Natural killer cell treated with Interleukin-12 subunit alpha and Interleukin-12 subunit beta and Interleukin-15 and Interleukin-18, amount 100 ng/mL, for 72 hours (primary cell): ENCODE results near the gene LOXL1. TPM values are rescaled to one million over a fixed set of nuclear protein-coding genes. Genes with fewer than 3 reads are reported as not detected.

Source experiments
- ATAC-seq, 2 donors: fragments of 150-1000 bp; cut with Tn5 transposase in 1 of 2; sonication (Bioruptor Pico), chemical (Tn5 transposase) in 1 of 2; 2 replicates each; pipeline ENCODE4 v1.10.0; 2021
- DNase-seq: peaks from one replicate; pipeline ENCODE4 v3.0.0; 2022; ENCODE audit warnings: low spot score
- H3K27ac Mint-ChIP-seq, 2 donors: 1 replicate in 1 of 2; 2 replicates in 1 of 2; pipeline ENCODE4 v1.8.0; 2022; ENCODE audit warnings: mixed read lengths in 2 of 2, mild to moderate bottlenecking in 1 of 2, moderate library complexity in 1 of 2
- H3K27me3 Mint-ChIP-seq, 2 donors: 1 replicate in 1 of 2; 2 replicates in 1 of 2; pipeline ENCODE4 v1.8.0; 2022; ENCODE audit warnings: mixed read lengths in 2 of 2
- H3K36me3 Mint-ChIP-seq: one replicate; pipeline ENCODE4 v1.8.0; 2022; ENCODE audit warnings: mixed read lengths
- H3K4me1 Mint-ChIP-seq, 2 donors: 1 replicate in 1 of 2; 2 replicates in 1 of 2; pipeline ENCODE4 v1.8.0; 2022; ENCODE audit warnings: low read depth in 2 of 2, mixed read lengths in 2 of 2, mild to moderate bottlenecking in 1 of 2
- H3K4me3 Mint-ChIP-seq: one replicate; pipeline ENCODE4 v1.8.0; 2022; ENCODE audit warnings: mixed read lengths
- H3K9me3 Mint-ChIP-seq: 2 replicates; pipeline ENCODE4 v1.8.0; 2022; ENCODE audit warnings: mixed read lengths
- total RNA-seq, 2 donors: library from RNA; stranded (reverse); gene quantifications; one replicate each; pipeline ENCODE4 v1.2.3, GENCODE V29; 2022

The LOXL1 gene, protein sequence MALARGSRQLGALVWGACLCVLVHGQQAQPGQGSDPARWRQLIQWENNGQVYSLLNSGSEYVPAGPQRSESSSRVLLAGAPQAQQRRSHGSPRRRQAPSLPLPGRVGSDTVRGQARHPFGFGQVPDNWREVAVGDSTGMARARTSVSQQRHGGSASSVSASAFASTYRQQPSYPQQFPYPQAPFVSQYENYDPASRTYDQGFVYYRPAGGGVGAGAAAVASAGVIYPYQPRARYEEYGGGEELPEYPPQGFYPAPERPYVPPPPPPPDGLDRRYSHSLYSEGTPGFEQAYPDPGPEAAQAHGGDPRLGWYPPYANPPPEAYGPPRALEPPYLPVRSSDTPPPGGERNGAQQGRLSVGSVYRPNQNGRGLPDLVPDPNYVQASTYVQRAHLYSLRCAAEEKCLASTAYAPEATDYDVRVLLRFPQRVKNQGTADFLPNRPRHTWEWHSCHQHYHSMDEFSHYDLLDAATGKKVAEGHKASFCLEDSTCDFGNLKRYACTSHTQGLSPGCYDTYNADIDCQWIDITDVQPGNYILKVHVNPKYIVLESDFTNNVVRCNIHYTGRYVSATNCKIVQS
- total RNA-seq = 1 to 10 TPM in 1 of 2 donors, under 1 TPM in 1; 0.36 to 4.3 TPM

DNA sequence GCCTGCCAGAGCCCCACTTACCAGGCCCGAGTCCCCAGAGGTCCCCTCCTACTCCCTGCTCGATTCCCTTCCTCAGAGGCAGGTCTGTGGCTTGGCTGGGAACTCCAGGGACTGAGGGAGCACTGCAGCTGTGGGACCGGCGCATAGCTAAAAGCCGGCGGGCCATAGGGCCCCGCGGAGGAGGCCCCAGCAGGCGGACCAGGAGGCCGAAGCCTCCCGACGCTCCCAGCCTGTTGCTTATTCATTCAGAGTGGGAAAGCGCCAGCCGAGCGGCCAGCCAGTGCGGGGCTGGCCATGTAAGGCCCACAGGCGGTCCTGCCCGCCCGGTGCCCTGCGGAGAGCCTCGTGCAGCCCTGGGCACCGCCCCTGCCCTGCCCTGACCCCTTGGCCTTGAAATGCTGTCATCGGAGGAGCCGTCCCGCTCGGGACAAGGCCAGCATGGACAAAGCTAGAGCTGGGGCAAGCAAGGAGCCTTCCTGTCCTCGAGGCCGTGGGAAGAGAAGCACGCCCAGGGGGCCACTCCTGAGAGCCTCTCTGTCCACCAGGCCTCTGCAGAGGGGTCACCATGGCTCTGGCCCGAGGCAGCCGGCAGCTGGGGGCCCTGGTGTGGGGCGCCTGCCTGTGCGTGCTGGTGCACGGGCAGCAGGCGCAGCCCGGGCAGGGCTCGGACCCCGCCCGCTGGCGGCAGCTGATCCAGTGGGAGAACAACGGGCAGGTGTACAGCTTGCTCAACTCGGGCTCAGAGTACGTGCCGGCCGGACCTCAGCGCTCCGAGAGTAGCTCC lies at the start of gene LOXL1:
Gene LOXL1 (plus strand): TSS at position 244 of the 784 bp plus-strand sequence. CDS start 322 bp downstream, at position 566.
- ATAC-seq (no peak), DNase-seq (peak; percentile 54)
- H3K27me3 Mint-ChIP-seq = peaks cover 0 to 17% of the 10 kb centered on the region in 2 donors
- peaks cover 24 to 40% of the 10 kb centered on the region in 2 donors for H3K4me1 Mint-ChIP-seq
- H3K36me3 Mint-ChIP-seq = no peaks in the 10 kb centered on the region
- peak within 1 kb of the TSS; percentile 18 to 87 for H3K27ac Mint-ChIP-seq
- peak within 1 kb of the TSS; percentile 69 for H3K4me3 Mint-ChIP-seq
- no peaks in the 10 kb centered on the region for H3K9me3 Mint-ChIP-seq

DNA sequence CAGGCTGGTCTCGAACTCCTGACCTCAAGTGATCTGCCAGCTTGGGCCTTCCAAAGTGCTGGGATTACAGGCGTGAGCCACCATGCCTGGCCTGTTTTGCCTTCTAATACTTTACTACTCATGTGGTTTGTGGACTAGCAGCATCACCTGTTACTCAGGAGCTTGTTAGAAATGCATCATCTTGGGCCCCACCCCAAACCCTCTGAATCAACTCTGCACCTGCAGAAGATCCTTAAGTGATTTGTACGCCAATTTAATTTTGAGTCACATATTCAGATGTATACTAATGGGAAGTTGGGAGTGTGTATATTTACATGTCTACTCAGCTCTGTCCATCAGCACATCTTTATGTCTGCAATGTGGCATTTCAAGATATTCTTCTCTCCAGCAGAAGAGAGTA lies 46.8 kb upstream of the LOXL1 start:
- peaks cover 7 to 10% of the 10 kb centered on the region in 2 donors for H3K27me3 Mint-ChIP-seq
- no peak for ATAC-seq
- no peak overlapping the region for H3K4me3 Mint-ChIP-seq
- no peak overlapping the region for H3K27ac Mint-ChIP-seq
- DNase-seq = no peak
- no peaks in the 10 kb centered on the region for H3K36me3 Mint-ChIP-seq
- no peaks in the 10 kb centered on the region for H3K4me1 Mint-ChIP-seq
- no peaks in the 10 kb centered on the region for H3K9me3 Mint-ChIP-seq

DNA sequence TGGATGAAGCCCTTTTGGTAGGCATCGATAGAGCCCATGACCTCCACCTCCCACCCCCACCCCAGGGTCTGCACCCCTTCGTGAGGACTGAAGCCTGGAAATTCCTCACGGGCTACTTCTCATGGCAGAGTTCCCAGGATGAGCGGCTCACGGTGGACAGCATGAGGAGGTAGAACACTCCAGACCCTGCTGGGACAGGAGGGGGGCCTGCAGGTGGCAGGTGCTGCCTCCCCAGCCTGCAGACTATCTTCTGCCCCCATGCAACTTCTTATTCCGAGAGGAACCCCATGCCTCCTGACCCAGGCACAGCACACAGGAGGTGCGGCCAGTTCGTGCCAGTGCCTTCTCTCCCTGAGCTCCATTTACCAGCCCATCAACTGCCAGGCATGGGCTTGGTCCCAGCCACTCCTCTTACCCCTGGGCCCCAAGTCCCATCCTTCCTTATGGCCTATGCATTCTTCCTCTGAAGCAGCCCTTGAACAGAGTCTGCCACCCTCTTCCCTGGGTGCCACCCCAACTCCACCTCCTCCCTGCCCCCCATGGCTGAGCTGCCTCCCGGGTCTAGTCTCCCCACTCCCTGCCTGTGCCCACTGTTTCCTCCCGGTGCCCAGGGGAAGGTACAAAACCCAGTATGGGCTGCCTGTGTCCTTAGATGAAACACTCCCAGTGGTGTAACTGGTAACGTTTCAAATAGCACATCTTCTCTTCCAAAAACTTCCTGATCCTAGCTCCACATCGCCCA lies 44.5 kb upstream of the LOXL1 start:
- no peaks in the 10 kb centered on the region for H3K9me3 Mint-ChIP-seq
- H3K27me3 Mint-ChIP-seq = peaks cover 5 to 8% of the 10 kb centered on the region in 2 donors
- H3K27ac Mint-ChIP-seq = no peak overlapping the region
- ATAC-seq (no peak), DNase-seq (no peak)
- H3K4me3 Mint-ChIP-seq = no peak overlapping the region
- no peaks in the 10 kb centered on the region for H3K36me3 Mint-ChIP-seq
- H3K4me1 Mint-ChIP-seq = no peaks in the 10 kb centered on the region

DNA sequence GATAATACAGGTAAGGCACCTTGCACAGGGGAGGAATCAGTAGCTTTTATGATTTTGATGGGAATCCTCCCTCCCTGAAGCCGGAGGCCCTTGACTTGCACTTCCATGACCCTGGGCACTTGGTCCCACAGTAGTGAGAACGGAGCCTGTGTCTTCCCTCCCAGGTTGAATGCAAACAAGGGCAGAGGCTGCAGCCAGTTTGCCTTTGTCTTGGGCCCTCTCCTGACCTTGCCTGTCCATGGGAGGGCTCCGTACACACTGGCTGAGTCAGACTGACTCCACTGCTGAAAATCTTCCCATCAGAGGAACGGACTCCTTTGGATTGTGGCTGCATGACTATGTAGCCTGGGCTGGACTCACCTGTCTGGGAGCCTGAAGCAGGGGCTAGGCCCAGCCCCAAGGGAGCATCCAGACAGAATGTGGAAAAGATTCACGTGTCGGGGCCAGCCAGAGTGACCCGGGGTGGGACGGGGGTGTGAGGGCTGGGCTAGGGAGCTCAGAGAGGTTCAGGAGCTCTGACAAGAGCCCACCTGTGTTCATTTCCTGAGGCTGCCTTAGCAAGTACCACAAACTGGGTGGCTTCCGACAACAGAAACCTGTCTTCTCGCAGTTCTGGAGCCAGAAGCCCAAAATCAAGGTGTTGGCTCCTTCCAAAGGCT lies 43.4 kb upstream of the LOXL1 start:
- Mint-ChIP-seq H3K9me3 (no peaks in the 10 kb centered on the region), H3K36me3 (no peaks in the 10 kb centered on the region), H3K27me3 (peaks cover 3 to 8% of the 10 kb centered on the region in 2 donors), H3K4me3 (no peak overlapping the region), H3K27ac (no peak overlapping the region), H3K4me1 (no peaks in the 10 kb centered on the region)
- DNase-seq (no peak), ATAC-seq (no peak)

DNA sequence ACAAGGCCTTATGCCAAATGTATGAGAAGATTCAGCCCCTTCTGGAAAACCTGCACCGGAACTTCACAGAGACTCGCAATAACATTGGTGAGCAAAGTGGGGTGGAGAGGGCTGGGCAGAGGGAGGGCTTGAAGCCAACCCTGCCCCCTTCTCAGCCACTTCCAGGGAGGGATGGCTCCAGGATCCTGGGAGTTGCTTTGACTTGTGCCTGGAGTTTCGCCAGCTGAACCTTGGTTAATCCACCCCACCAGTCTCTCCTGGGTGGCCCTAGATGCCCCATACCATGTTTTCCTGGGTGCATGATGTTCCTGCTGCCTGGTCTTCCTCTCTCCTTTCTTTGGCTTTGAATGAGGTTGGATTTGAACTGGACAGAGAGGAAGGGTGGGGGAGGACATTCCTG lies 42.1 kb upstream of the LOXL1 start:
- H3K36me3 Mint-ChIP-seq = no peaks in the 10 kb centered on the region
- no peak overlapping the region for H3K4me3 Mint-ChIP-seq

DNA sequence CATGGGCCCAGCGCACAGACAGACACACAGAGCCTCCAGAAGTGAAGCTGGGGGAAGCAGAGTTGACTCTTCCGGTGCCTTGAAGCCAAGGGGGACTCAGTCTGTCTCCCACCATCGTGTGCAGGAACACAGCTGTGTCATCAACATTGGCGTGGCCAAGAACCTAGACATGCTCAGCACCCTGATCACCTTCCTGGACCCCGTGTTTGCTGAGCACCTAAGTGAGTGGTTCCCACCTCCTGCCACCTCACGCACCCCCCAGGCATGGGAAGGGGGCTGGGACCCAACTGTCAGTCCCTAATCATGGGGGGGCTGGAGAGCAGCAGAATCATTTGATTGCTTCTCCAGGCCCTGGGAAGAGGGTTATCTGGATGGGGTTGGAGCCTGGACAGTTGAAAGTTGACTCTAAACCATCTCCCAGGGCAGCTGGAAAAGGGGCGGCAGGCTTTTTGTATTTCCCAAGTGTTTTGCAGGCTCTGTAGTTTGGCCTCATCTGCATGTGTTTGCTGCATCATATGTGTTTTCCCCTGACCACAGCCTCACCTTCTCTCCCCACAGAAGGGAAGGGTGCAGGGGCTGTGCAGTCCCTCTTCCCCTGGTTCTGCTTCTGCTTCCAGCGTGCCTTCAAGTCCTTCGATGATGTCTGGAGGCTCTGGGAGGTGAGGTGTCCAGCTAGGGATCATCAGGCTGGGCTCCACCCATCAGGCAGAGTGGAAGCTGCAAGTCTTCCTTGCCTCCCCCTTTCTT lies 40.1 kb upstream of the LOXL1 start:
- DNase-seq (no peak), ATAC-seq (no peak)
- H3K27ac Mint-ChIP-seq = no peak overlapping the region
- H3K36me3 Mint-ChIP-seq = no peaks in the 10 kb centered on the region
- H3K27me3 Mint-ChIP-seq = peaks cover 8% of the 10 kb centered on the region in 2 donors
- no peak overlapping the region for H3K4me3 Mint-ChIP-seq
- no peaks in the 10 kb centered on the region for H3K9me3 Mint-ChIP-seq
- no peaks in the 10 kb centered on the region for H3K4me1 Mint-ChIP-seq

More for the DNA sequence above, 42.1 kb upstream of the LOXL1 start:
- DNase-seq = no peak
- no peak overlapping the region for H3K27ac Mint-ChIP-seq
- no peak for ATAC-seq
- H3K4me1 Mint-ChIP-seq = no peaks in the 10 kb centered on the region
- H3K27me3 Mint-ChIP-seq = peaks cover 6 to 8% of the 10 kb centered on the region in 2 donors
- no peaks in the 10 kb centered on the region for H3K9me3 Mint-ChIP-seq

DNA sequence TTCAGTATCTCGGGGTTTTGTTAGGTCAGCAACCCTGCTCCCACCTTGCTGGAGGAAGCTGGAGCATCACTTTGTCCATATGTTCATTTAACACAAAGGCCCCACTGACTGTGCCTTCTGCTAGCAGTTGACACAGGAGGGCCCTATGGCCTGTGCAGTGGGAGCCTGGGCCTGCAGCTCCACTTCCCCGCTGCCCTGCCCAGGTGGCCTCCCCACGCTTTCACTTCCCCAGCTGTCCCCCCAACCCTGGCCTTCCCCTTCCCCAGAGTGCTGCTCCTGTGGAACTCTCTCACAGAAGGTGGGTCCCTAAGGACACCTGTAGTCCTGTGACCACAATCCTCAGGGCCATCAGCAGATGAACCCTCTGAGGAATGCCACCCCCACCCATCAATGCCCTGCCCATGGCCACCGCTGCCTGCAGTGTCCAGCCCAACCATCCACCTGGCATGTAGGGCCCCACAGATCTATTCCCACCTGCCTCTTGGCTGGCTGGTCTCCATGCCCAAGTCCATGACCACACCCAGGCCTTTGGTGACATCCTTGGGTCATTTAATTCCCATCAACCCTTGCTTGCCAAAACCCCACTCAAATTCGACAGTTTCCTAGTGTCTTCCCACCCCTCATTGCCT lies 39.4 kb upstream of the LOXL1 start:
- Mint-ChIP-seq H3K4me3 (no peak overlapping the region), H3K27me3 (peaks cover 8% of the 10 kb centered on the region in 2 donors), H3K4me1 (no peaks in the 10 kb centered on the region), H3K36me3 (no peaks in the 10 kb centered on the region), H3K9me3 (no peaks in the 10 kb centered on the region), H3K27ac (no peak overlapping the region)
- DNase-seq = no peak
- no peak for ATAC-seq

DNA sequence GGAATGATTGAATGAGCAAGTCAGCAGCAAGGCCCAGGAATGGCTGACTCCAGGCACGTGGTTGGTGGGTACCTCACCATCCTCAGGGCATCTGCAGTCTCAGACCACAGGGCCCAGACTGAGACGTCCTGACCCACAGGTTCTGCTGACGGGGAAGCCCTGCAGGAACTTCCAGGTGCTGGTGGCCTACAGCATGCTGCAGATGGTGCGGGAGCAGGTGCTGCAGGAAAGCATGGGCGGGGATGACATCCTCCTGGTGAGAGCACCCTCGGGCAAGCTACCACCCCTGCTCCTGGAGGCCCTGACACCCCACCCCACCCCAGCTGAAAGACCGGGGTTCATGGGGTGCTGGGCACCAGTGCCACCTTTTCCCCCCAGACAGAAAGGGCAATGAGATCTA lies 38.8 kb upstream of the LOXL1 start:
- ATAC-seq (no peak), DNase-seq (no peak)
- no peak overlapping the region for H3K27ac Mint-ChIP-seq
- no peaks in the 10 kb centered on the region for H3K9me3 Mint-ChIP-seq
- H3K4me1 Mint-ChIP-seq = no peaks in the 10 kb centered on the region
- peaks cover 8% of the 10 kb centered on the region in 2 donors for H3K27me3 Mint-ChIP-seq
- H3K4me3 Mint-ChIP-seq = no peak overlapping the region
- no peaks in the 10 kb centered on the region for H3K36me3 Mint-ChIP-seq

DNA sequence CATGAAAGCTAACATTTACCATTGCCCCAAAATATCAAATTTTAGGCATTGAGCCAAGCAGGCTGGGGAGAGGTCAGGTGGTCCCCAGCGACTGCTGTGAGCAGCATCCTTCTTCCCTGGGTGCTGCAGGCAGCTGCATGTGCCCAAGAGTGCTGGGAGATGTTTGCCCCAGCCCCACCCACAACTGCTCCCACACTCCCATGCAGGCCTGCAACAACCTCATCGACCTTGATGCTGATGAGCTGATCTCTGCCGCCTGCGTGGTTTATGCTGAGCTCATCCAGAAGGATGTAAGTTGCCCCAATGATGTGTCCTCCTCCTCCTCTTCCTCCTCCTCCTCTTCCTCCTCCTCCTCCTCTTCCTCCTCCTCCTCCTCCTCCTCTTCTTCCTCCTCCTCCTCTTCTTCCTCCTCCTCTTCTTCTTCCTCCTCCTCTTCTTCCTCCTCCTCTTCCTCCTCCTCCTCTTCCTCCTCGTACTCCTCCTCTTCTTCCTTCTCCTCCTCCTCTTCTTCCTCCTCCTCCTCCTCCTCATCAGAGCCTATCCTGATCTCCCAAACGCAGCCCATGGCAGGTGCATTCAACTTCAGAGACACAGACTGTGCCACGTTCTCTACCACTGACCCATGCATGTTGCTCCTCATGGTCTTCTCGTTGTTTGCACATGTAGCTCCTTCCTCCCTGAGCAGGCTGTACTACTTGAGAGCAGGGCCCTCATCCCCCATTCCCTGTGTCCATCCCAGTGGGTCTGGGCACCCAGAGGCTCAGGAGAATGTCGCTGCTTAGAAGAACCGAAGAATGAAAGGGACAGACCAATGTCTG lies 37.8 kb upstream of the LOXL1 start:
- Mint-ChIP-seq H3K9me3 (no peaks in the 10 kb centered on the region), H3K4me1 (no peaks in the 10 kb centered on the region), H3K27me3 (peaks cover 8% of the 10 kb centered on the region in 2 donors), H3K4me3 (no peak overlapping the region), H3K27ac (no peak overlapping the region), H3K36me3 (no peaks in the 10 kb centered on the region)
- ATAC-seq (no peak), DNase-seq (no peak)

DNA sequence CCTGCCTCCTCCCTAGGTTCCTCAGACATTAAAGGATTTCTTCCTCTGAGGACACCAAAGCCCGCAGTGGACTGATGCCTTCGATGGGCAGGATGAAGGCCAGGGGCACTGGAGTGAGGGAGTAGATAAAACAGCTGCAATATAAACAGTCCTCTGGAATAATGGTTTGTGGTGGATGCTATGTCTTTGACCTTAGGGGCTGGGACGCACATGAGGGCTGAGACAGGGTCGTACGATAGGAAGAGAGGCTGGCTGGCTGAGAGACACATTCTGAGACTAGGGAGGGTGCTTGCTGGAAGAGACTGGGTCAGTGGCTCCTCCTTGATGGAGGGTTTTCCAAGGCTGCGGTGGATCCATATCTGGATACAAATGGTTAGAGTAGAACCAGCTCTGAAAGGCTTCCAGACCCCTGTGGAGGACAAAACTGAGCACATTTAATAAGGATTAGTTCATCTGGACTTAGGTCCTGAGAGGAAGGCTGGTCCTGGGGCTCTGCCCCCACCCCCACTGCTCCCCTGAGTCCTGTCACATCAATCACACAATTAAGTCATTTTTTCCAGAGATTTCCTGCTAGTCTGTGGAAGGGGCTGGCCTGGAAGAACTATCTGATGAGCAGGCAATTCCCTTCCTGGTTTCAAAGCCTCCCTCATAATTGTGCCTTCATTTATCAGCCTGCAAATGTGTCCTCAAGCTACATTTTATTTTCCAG lies 37.1 kb upstream of the LOXL1 start:
- H3K27ac Mint-ChIP-seq = no peak overlapping the region
- DNase-seq (no peak), ATAC-seq (no peak)
- no peak overlapping the region for H3K4me3 Mint-ChIP-seq
- H3K9me3 Mint-ChIP-seq = no peaks in the 10 kb centered on the region
- H3K27me3 Mint-ChIP-seq = peaks cover 8% of the 10 kb centered on the region in 2 donors
- H3K4me1 Mint-ChIP-seq = no peaks in the 10 kb centered on the region
- no peaks in the 10 kb centered on the region for H3K36me3 Mint-ChIP-seq

DNA sequence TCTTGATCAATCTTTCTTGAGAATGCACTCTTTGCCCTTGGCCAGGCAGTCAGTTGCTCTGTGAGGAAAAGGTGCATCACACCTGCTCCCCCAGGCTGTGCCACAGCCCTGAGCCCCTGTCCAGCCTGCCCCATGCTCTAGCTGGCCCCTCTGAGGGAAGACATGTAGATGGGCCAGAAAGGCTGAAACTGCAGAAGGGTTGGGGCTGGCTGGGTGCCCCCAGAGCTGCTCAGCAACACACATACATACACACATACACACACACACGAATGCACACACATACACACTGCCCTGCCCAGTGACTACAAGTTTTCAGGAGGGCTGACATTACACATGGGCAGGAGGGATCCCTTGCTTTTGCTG lies 36.5 kb upstream of the LOXL1 start:
- Mint-ChIP-seq H3K27me3 (peaks cover 8% of the 10 kb centered on the region in 2 donors), H3K36me3 (no peaks in the 10 kb centered on the region), H3K9me3 (no peaks in the 10 kb centered on the region), H3K4me1 (no peaks in the 10 kb centered on the region), H3K4me3 (no peak overlapping the region), H3K27ac (no peak overlapping the region)
- ATAC-seq (peak in 1 of 2 donors; percentile 50), DNase-seq (no peak)
